GM10248 (cell line): ENCODE measurements around the gene NPY4R2.
"Not testable (repeated sequence)": the region's sequence is repeated elsewhere in the genome, so short reads cannot be mapped to it uniquely, and the experiment has no call there.

Experiments
- CTCF ChIA-PET: fragments of 300-600 bp; sonication (Branson Sonifier 250); formaldehyde crosslinking; extraction: SDS; loops from one replicate; lab custom pipeline; 2021; ENCODE audit warnings: antibody characterized with exemption; lab: Yijun Ruan, JAX
- POLR2A ChIA-PET: fragments of 350-650 bp; sonication (Branson Sonifier 250); formaldehyde crosslinking; extraction: SDS; loops from one replicate; lab custom pipeline; 2020; ENCODE audit warnings: antibody characterized with exemption; lab: Yijun Ruan, JAX
- DNase-seq: peaks from one replicate; pipeline ENCODE4 v3.0.0; 2012; ENCODE audit errors: extremely low spot score

The NPY4R2 gene

GRCh38 chr10:47918475-47918874 lies at the start of gene NPY4R2:
TSS of gene NPY4R2 (plus strand) at chr10:47918662. CDS start at chr10:47921988, 3,326 bp downstream.
- CTCF ChIA-PET, DNase-seq, POLR2A ChIA-PET: not testable (repeated sequence)

- POLR2A ChIA-PET, CTCF ChIA-PET, DNase-seq: not testable (repeated sequence)
Observed at GRCh38 chr10:47870887-47871286, 47.6 kb upstream of the NPY4R2 start.

- CTCF ChIA-PET, POLR2A ChIA-PET, DNase-seq: not testable (repeated sequence)
Observed at GRCh38 chr10:47871485-47872180, 46.8 kb upstream of the NPY4R2 start.

- POLR2A ChIA-PET, DNase-seq, CTCF ChIA-PET: not testable (repeated sequence)
Observed at GRCh38 chr10:47872236-47872635, 46.2 kb upstream of the NPY4R2 start.

- DNase-seq, CTCF ChIA-PET, POLR2A ChIA-PET: not testable (repeated sequence)
Observed at GRCh38 chr10:47884239-47884638, 34.2 kb upstream of the NPY4R2 start.

GRCh38 chr10:47884934-47885333 lies 33.5 kb upstream of the NPY4R2 start:
- CTCF ChIA-PET, POLR2A ChIA-PET, DNase-seq: not testable (repeated sequence)

GRCh38 chr10:47886356-47886755 lies 32.1 kb upstream of the NPY4R2 start:
- CTCF ChIA-PET, DNase-seq, POLR2A ChIA-PET: not testable (repeated sequence)

- POLR2A ChIA-PET, DNase-seq, CTCF ChIA-PET: not testable (repeated sequence)
Observed at GRCh38 chr10:47886827-47887226, 31.6 kb upstream of the NPY4R2 start.

GRCh38 chr10:47890737-47891136 lies 27.7 kb upstream of the NPY4R2 start:
- DNase-seq, POLR2A ChIA-PET, CTCF ChIA-PET: not testable (repeated sequence)

GRCh38 chr10:47892494-47893261 lies 25.8 kb upstream of the NPY4R2 start:
- CTCF ChIA-PET, POLR2A ChIA-PET, DNase-seq: not testable (repeated sequence)

- POLR2A ChIA-PET, CTCF ChIA-PET: not testable (repeated sequence)
Observed at GRCh38 chr10:47894571-47894970, 23.9 kb upstream of the NPY4R2 start.

GRCh38 chr10:47897813-47898212 lies 20.6 kb upstream of the NPY4R2 start:
- DNase-seq, CTCF ChIA-PET, POLR2A ChIA-PET: not testable (repeated sequence)

More at GRCh38 chr10:47894571-47894970, 23.9 kb upstream of the NPY4R2 start:
- not testable (repeated sequence) for DNase-seq

GRCh38 chr10:47909333-47909732 lies 9.1 kb upstream of the NPY4R2 start:
- CTCF ChIA-PET, DNase-seq, POLR2A ChIA-PET: not testable (repeated sequence)

- DNase-seq, CTCF ChIA-PET, POLR2A ChIA-PET: not testable (repeated sequence)
Observed at GRCh38 chr10:47910486-47910885, 8.0 kb upstream of the NPY4R2 start.

- DNase-seq, POLR2A ChIA-PET, CTCF ChIA-PET: not testable (repeated sequence)
Observed at GRCh38 chr10:47914052-47914451, 4.4 kb upstream of the NPY4R2 start.

GRCh38 chr10:47915849-47916548 lies 2.5 kb upstream of the NPY4R2 start:
- DNase-seq, CTCF ChIA-PET, POLR2A ChIA-PET: not testable (repeated sequence)

- POLR2A ChIA-PET, CTCF ChIA-PET: not testable (repeated sequence)
Observed at GRCh38 chr10:47920610-47921009, 2.1 kb downstream of the NPY4R2 start.

GRCh38 chr10:47922503-47922902 lies 4.0 kb downstream of the NPY4R2 start:
- DNase-seq, CTCF ChIA-PET, POLR2A ChIA-PET: not testable (repeated sequence)

More at GRCh38 chr10:47920610-47921009, 2.1 kb downstream of the NPY4R2 start:
- not testable (repeated sequence) for DNase-seq
